ENCODE measurements around the gene XPO6.

- TF ChIP-seq, protein P1, sequence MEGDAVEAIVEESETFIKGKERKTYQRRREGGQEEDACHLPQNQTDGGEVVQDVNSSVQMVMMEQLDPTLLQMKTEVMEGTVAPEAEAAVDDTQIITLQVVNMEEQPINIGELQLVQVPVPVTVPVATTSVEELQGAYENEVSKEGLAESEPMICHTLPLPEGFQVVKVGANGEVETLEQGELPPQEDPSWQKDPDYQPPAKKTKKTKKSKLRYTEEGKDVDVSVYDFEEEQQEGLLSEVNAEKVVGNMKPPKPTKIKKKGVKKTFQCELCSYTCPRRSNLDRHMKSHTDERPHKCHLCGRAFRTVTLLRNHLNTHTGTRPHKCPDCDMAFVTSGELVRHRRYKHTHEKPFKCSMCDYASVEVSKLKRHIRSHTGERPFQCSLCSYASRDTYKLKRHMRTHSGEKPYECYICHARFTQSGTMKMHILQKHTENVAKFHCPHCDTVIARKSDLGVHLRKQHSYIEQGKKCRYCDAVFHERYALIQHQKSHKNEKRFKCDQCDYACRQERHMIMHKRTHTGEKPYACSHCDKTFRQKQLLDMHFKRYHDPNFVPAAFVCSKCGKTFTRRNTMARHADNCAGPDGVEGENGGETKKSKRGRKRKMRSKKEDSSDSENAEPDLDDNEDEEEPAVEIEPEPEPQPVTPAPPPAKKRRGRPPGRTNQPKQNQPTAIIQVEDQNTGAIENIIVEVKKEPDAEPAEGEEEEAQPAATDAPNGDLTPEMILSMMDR (conservative IDR thresholded peaks at IDR 0.05; ENCODE audit: low read depth, low read length), result no peak
- TF ChIP-seq EZH2 (IDR thresholded peaks at IDR 0.05; ENCODE audit: low read length, unreplicated experiment), result no peak
These were observed 93.1 kb downstream of the XPO6 start for GRCh38 chr16:28118637-28119036.

Data from PC-3 (cell line).